Stimulated activated CD4-positive, alpha-beta T cell treated with anti-CD3 and anti-CD28 coated beads, Interleukin-15, amount 100 ng/mL, for 1 hour (primary cell): ENCODE results near the gene ASPRV1.
"Not testable (repeated sequence)": the region's sequence is repeated elsewhere in the genome, so short reads cannot be mapped to it uniquely, and the experiment has no call there.

ENCODE experiments used
- DNase-seq, 2 donors: peaks; one replicate each; pipeline ENCODE4 v3.0.0-alpha.2; 2020; ENCODE audit warnings: low read depth in 1 of 2, low spot score in 1 of 2

Gene ASPRV1

GRCh38 chr2:69961496-69961895 is at the start of gene ASPRV1:
TSS of gene ASPRV1 (minus strand) at chr2:69961631. CDS start at chr2:69961436, 195 bp downstream.
- DNase-seq: no peak

DNA sequence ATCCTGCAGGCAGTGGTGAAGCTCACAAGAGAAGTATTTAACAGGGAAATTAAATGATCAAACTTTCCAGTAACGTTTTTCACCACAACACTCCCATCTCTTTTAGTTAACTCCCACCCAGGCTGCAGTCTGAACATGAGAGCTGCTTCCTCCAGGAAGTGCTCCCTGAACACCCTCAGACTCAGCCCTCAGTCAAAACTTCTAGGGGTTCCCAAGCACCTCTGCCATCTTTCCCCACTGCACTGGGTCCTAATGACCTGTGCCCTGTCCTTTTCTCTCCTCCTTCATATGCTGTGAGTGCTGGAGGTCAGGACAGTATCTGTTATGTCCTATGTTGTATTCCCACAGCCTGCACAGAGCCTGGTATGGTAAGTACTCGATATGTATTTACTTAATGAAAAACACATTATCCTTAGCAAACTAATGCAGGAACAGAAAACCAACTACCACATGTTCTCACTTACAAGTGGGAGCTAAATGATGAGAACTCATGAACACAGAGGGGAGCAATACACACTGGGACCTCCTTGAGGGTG is 49.2 kb upstream of the ASPRV1 start:
- DNase-seq: no peak

GRCh38 chr2:70009762-70010575 is 48.5 kb upstream of the ASPRV1 start:
- DNase-seq: no peak

DNA sequence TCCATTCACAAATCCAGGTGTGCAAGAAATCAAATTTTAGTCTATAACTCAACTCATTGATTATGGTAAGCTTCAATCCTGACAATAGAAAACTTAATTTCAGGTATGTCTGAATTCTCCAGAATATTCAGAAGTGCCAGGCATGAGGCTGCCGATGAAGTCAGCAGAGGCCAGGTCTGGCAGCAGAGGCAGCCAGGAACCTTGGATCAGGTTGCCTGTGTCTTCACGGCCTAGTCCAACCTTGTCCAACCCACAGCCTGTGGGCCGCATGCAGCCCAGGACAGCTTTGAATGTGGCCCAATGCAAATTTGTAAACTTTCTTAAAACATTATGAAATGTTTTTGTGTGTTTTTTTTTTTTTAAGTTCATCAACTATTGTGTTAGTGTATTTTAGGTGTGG is 46.9 kb upstream of the ASPRV1 start:
- DNase-seq: no peak

DNA sequence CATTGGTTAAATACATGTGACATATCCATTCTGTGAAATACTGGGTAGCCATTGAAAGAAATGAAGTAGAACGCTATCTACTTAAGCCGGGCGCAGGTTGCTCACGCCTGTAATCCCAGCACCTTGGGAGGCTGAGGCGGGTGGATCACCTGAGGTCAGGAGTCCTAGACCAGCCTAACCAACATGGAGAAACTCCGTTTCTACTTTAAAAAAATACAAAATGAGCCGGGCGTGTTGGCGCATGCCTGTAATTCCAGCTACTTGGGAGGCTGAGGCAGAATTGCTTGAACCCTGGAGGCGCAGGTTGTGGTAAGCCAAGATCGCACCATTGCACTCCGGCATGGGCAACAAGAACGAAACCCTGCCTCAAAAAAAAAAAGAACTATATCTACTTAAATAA is 45.7 kb upstream of the ASPRV1 start:
- DNase-seq: no peak

- DNase-seq: no peak
These were observed 45.0 kb upstream of the ASPRV1 start for GRCh38 chr2:70006447-70006784.

DNA sequence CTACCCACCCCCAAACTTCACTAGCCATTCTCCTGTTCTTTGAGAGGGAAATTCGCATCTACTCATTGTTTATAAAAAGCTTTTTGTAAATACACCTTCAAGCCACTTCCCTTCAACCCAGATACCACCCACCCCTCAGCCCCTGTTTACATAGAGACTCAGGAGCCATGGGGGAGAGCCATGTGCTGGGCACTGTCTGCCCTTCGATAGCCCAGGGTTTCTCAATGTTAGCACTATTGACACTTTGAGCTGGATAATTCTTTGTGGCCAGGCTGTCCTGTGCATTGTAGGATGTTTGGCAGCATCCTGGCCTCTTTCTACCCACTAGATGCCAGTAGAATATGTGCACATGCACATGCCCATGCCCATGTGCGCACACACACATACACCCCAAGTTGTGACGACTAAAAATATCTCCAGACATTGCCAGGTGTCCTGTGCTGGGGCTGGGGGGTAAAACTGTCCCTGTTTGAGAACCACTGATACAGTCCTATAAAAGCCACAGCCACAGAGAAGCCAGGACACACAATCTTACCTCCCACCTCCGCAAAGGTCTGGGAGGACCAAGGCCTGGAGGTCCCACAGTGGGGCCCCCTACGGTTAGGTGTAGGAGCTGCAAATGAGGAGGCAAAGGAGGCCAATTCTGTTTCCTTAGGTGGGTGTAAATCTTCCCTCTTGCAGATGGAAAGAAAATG is 44.5 kb upstream of the ASPRV1 start:
- no peak for DNase-seq

DNA sequence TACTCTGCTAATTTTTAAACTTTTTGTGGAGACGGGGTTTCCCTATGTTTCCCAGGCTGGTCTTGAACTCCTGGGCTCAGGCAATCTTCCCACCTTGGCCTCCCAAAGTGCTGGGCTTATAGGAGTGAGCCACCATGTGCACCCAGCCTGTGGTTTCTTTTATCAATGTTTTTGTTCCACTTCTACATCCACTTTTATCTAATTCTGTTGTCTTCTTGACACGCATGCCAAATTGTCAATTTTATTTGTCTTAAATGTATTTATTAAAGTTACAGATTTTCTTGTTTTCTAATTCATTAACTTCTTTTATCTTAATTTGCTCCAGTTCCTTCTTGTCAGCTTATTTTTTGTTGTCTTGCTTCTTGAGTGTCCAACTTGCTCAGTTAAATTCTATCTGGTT is 43.8 kb upstream of the ASPRV1 start:
- DNase-seq: no peak

GRCh38 chr2:70003093-70003830 is 41.8 kb upstream of the ASPRV1 start:
- DNase-seq: no peak

- no peak for DNase-seq
These were observed 40.9 kb upstream of the ASPRV1 start for GRCh38 chr2:70002241-70002899.

DNA sequence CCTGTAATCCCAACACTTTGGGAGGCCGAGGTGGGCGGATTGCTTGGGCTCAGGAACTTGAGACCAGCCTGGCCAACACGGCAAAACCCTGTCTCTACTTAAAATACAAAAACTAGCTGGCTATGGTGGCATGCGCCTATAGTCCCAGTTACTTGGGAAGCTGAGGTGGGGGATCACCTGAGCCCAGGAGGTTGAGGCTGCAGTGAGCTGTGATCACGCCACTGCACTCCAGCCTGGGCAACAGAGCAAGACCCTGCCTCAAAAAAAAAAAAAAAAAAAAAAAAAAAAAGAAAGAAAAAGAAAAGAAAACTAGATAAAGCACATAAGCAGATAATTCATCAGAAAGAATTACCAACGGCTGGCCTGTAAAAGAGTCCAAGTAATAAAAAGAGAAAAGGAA is 39.1 kb upstream of the ASPRV1 start:
- not testable (repeated sequence) for DNase-seq

- DNase-seq: no peak
These were observed 37.3 kb upstream of the ASPRV1 start for GRCh38 chr2:69998761-69999160.

DNA sequence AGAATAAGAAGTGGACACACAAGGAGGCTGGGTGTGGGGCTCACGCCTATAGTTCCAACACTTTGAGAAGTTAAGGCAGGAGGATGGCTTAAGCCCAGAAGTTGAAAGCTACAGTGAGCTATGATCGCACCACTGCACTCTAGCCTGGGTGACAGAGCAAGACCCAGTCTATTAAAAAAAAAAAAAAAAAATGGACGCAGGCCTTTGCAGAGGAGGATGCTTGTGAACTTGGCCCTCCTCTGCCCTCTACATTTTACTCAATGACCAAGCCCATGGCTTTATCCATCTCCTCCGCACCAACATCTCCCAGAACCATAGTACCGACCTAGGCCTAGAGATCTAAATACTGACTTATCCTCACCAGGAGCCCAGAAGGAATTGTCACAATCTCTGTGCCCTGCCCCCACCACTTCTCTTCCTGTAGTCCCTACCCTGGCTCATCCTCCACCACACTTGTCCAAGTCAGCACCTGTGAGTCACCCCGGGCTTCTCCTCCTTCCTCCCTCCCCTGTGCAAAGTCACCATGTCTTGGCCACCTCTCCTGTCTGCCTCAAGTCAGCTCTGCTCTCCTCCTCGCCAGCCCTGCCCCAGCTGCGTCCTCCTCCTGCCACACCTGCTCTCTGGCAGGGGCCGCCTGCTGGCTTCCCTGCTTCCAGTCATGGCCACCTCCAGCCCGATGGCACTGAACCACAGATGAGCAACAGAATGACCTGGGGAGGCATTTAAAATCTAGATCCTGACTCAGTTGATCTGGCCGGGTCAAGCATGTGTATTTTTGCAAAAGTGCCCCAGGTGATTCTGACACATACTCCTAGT is 35.8 kb upstream of the ASPRV1 start:
- DNase-seq: no peak

- DNase-seq: no peak
These were observed 34.1 kb upstream of the ASPRV1 start for GRCh38 chr2:69995511-69995910.

- no peak for DNase-seq
These were observed 32.7 kb upstream of the ASPRV1 start for GRCh38 chr2:69994166-69994565.

DNA sequence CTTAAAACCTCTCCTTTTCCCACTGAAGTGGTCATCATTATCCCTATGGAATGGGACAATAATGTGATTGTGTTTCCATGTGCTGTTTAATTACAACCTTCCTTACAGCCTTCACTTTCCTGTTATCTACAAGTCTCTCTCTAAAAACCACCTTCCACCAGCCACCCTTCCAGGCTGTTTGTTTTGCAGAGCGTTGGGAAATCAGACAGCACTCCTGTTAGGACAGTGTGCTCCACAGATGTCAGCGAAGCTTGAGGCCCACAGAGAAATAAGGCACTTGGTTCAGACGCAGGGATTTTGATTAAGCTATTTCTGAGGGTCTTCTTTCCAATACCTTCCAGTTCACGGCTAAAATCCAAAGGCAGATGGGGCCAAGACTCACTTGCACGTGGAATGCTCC is 32.3 kb upstream of the ASPRV1 start:
- no peak for DNase-seq

- DNase-seq: no peak
These were observed 31.7 kb upstream of the ASPRV1 start for GRCh38 chr2:69993048-69993565.

DNA sequence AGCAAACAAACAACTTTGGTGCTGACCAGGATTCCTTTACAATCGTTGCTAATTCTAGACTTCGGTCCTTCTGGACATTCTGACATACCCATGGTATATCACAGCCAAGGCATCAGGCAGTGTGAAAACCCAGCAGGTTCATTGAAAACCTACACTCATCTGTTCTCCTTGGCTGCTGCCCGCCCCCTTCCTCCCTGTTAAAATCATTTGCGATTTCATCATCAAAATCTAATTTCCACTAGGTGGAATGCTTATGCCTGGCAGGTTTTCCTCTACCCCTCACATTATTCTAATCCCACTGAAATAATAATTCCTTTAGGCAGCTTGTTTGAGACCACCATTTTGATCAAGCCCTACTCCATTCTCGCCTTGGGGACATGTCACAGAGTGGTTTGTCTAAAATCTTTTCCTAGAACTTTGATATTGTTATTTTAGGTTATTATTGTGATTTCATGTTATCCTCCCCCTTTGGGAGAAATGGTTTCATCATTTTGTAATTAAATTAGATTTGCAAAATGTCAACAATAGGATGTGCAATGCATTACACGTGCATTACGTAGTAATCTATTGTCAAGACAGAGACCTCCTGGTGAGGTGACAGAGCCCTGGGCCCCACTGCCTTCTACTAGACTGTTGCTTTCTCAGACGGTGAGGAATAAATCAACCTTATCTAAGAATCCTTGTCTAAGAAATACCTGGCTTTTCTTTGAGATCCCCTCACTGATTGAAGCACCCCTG is 31.0 kb upstream of the ASPRV1 start:
- no peak for DNase-seq

- DNase-seq: no peak
These were observed 28.1 kb upstream of the ASPRV1 start for GRCh38 chr2:69989441-69990105.
